GM21717 (cell line): ENCODE results near the gene CH25H.

Source experiments
- ATAC-seq: cut with Tn5 transposase; IDR thresholded peaks from one replicate; pipeline ENCODE4 v1.9.1; 2021; ENCODE audit warnings: mild to moderate bottlenecking, moderate library complexity; ENCODE audit not compliant: unreplicated experiment

The CH25H gene

GRCh38 chr10:89159761-89160160, 47.4 kb downstream of the CH25H start:
- no peak for ATAC-seq

GRCh38 chr10:89159316-89159715, 47.8 kb downstream of the CH25H start:
- ATAC-seq, result no peak

DNA sequence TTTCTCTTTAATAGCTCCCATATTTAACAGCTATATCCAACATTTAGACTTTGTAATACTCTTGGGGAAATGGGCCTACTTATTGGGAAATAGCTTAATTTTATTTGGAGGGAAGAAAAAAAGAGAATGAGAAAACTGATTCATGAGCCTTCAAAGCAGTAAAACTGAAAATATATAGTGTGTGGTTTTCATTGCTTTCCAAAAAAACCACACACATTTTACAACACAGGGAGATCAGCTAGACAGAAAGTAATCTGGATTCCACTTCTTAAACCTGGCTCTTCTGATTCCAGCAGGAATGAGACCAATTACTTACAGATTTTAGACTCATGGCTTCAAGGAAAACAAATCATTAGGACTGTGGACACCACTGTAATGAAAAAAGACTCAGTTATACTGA, 48.7 kb downstream of the CH25H start:
- no peak for ATAC-seq

- ATAC-seq, result no peak
Observed at GRCh38 chr10:89156161-89156835, 50.8 kb downstream of the CH25H start.
